Sigmoid colon (tissue), 7 donors: Measurements from ENCODE around the gene SPATA20. TPM values are rescaled to one million over a fixed set of nuclear protein-coding genes. Genes with fewer than 3 reads are reported as not detected.

Experiments used
- DNase-seq: peaks from one replicate; pipeline ENCODE4 v3.0.0-alpha.2; 2019
- H3K27ac ChIP-seq, 4 donors: fragments of 200-600 bp; sonication (generic); one replicate each; pipeline ENCODE4 v1.5.1; 2016 to 2019; ENCODE audit warnings: mild to moderate bottlenecking in 1 of 4
- H3K27me3 ChIP-seq, 3 donors: fragments of 200-600 bp; sonication (generic); one replicate each; pipeline ENCODE4 v1.5.1; 2019; ENCODE audit warnings: mild to moderate bottlenecking in 1 of 3
- H3K36me3 ChIP-seq, 4 donors: fragments of 200-600 bp; sonication (generic); one replicate each; pipeline ENCODE4 v1.5.1; 2016 to 2019
- H3K4me1 ChIP-seq, 4 donors: fragments of 200-600 bp; sonication (generic); one replicate each; pipeline ENCODE4 v1.5.1; 2017 to 2019
- H3K4me3 ChIP-seq, 4 donors: fragments of 200-600 bp; sonication (generic); one replicate each; pipeline ENCODE4 v1.5.1; 2017 to 2019; ENCODE audit warnings: mild to moderate bottlenecking in 2 of 4, moderate library complexity in 1 of 4
- H3K9me3 ChIP-seq, 4 donors: fragments of 200-600 bp in 3 of 4; sonication (generic) in 3 of 4; one replicate each; pipeline versions ENCODE4 v1.5.1 to v1.6.1; 2013 to 2019
- EP300 ChIP-seq, 4 donors: sonication (generic); formaldehyde crosslinking; IDR thresholded peaks; one replicate each; pipeline ENCODE4 v1.6.1; 2017; ENCODE audit warnings: antibody characterized with exemption in 4 of 4
- POLR2A ChIP-seq, 2 donors: fragments of 450-650 bp; IDR thresholded peaks; one replicate each; pipeline ENCODE4 v1.6.1; 2016; ENCODE audit warnings: antibody characterized with exemption in 2 of 2, mild to moderate bottlenecking in 2 of 2, moderate library complexity in 2 of 2
- POLR2AphosphoS5 ChIP-seq, 4 donors: sonication (generic); formaldehyde crosslinking; IDR thresholded peaks; one replicate each; pipeline ENCODE4 v1.6.1; 2017; ENCODE audit warnings: antibody characterized with exemption in 4 of 4
- WGBS, 2 donors: extraction: QIAGEN DNeasy Blood & Tissue Kit; methylation state at CpG; one replicate each; pipeline ENCODE4 v1.1.7; 2013; 5-methylcytosine and 5-hydroxymethylcytosine counted together
- intact Hi-C: fragments of 100-400 bp; cut with DNase I; formaldehyde crosslinking; loops from one replicate; pipeline ENCODE4 v1.15.1; 2023
- polyA plus RNA-seq, 3 donors: library from polyadenylated mRNA; stranded (reverse); fragments of 200-250 nt; gene quantifications; one replicate each; pipeline ENCODE4 v1.2.3, GENCODE V29; 2013
- total RNA-seq, 4 donors: library from RNA; depleted of rRNA; stranded (reverse); fragments of >200 nt; gene quantifications; one replicate each; pipeline ENCODE4 v1.1.0, GENCODE V29; 2016
- TF ChIP-seq, protein P1 (sequence below), 4 experiments: fragments of 450-650 bp in 3 of 4; fragments of 200-600 bp in 1 of 4; IDR thresholded peaks; one replicate each; pipeline ENCODE4 v1.5.1; 2016 to 2019; ENCODE audit warnings: antibody characterized with exemption in 4 of 4, mild to moderate bottlenecking in 3 of 4, moderate library complexity in 2 of 4
- donor health status: healthy with polysubstance abuse.
- donor health status: Bipolar disorder and iron deficiency.
- donor health status: healthy.

The SPATA20 gene
- total and polyA plus RNA-seq, 7 donors, result 24.0 to 81.7 (median 45.1) TPM

DNA sequence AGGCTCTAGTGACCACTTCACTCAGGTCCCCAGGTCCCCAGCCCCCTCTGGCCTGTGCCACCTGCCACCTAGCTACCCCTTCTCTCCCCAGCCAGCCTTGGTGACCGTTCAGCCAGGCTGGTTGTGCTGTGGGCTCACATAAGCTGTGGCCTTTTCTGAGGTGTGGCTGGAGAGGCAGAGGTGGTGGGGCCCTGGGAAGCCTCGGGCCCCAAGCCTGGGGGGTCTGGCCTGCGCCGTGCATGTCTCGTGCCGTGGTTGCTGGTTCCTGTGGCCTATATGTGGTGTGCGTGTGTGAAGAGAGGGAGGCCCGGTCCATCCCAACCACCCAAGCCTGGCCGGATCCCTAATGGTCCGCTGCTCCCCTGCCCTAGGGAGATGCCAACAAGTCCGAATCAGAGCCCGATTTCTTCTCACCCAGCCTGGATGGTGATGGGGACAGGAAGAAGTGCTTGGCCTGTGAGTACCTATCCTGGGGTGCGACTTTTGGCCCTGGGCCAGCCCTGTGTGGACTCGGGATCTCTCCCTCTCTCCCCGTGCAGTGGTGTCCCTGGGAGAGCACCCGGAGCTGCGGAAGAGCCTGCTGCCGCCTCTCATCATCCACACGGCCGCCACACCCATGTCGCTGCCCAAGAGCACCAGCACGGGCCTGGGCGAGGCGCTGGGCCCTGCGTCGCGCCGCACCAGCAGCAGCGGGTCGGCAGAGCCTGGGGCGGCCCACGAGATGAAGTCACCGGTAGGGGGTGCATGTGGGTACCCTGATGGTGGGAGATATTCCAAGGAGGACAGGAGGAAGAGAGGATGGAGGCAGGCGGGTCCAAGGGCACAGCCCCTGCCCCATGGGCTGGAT, 49.4 kb downstream of the SPATA20 start:
- 47 to 77% methylated on average over 34 of the region's 34 CpGs for WGBS, 2 donors
- no peaks in the 10 kb centered on the region for H3K27me3 ChIP-seq
- H3K9me3 ChIP-seq, result no peaks in the 10 kb centered on the region
- no peaks in the 10 kb centered on the region for H3K4me1 ChIP-seq
- intact Hi-C loops, result no loop called here
- H3K36me3 ChIP-seq, result no peaks in the 10 kb centered on the region
- DNase-seq, result no peak
- no peak overlapping the region for H3K27ac ChIP-seq
- no peak overlapping the region for H3K4me3 ChIP-seq
- TF ChIP-seq EP300 (IDR thresholded peaks at IDR 0.05) (no peak), POLR2AphosphoS5 (IDR thresholded peaks at IDR 0.05) (no peak), POLR2A (IDR thresholded peaks at IDR 0.05) (no peak)
- TF ChIP-seq, protein P1, sequence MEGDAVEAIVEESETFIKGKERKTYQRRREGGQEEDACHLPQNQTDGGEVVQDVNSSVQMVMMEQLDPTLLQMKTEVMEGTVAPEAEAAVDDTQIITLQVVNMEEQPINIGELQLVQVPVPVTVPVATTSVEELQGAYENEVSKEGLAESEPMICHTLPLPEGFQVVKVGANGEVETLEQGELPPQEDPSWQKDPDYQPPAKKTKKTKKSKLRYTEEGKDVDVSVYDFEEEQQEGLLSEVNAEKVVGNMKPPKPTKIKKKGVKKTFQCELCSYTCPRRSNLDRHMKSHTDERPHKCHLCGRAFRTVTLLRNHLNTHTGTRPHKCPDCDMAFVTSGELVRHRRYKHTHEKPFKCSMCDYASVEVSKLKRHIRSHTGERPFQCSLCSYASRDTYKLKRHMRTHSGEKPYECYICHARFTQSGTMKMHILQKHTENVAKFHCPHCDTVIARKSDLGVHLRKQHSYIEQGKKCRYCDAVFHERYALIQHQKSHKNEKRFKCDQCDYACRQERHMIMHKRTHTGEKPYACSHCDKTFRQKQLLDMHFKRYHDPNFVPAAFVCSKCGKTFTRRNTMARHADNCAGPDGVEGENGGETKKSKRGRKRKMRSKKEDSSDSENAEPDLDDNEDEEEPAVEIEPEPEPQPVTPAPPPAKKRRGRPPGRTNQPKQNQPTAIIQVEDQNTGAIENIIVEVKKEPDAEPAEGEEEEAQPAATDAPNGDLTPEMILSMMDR (IDR thresholded peaks at IDR 0.05), result no peak

DNA sequence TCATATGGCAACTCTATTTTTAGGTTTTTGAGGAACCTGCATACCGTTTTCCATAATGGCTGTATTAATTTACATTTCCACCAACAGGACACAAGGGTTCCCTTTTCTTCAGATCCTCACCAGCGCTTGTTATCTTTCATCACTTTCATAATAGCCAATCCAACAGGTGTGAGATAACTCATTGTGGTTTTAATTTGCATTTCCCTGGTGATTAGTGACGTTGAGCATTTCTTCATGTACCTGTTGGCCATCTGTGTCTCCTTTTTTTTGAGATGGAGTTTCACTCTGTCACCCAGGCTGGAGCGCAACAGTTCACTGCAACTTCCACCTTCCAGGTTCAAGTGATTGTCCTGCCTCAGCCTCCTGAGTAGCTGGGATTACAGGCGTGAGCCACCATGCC, 51.5 kb downstream of the SPATA20 start:
- Histone ChIP-seq H3K27me3 (no peaks in the 10 kb centered on the region), H3K36me3 (no peaks in the 10 kb centered on the region)
- WGBS, 2 donors, result 71 to 82% methylated on average over 5 of the region's 5 CpGs

GRCh38 chr17:50599606-50600005, 52.6 kb downstream of the SPATA20 start:
- WGBS, 2 donors, result 94% methylated on average over 15 of the region's 15 CpGs
- DNase-seq, result no peak
- no peak for TF ChIP-seq POLR2A (IDR thresholded peaks at IDR 0.05)
- TF ChIP-seq POLR2AphosphoS5 (IDR thresholded peaks at IDR 0.05), result no peak
- TF ChIP-seq, protein P1 (IDR thresholded peaks at IDR 0.05), result no peak
- intact Hi-C loops, result no loop called here
- Histone ChIP-seq H3K27me3 (no peaks in the 10 kb centered on the region), H3K36me3 (no peaks in the 10 kb centered on the region), H3K4me1 (peaks cover 0 to 8% (median 6%) of the 10 kb centered on the region in 4 donors), H3K4me3 (no peak overlapping the region), H3K27ac (no peak overlapping the region), H3K9me3 (no peaks in the 10 kb centered on the region)

More for the DNA sequence above, 51.5 kb downstream of the SPATA20 start:
- H3K27ac ChIP-seq, result no peak overlapping the region
- TF ChIP-seq EP300 (IDR thresholded peaks at IDR 0.05) (no peak), POLR2A (IDR thresholded peaks at IDR 0.05) (no peak), POLR2AphosphoS5 (IDR thresholded peaks at IDR 0.05) (no peak)
- TF ChIP-seq, protein P1 (IDR thresholded peaks at IDR 0.05), result no peak
- no peak for DNase-seq
- no peaks in the 10 kb centered on the region for H3K4me1 ChIP-seq
- H3K4me3 ChIP-seq, result no peak overlapping the region
- no peaks in the 10 kb centered on the region for H3K9me3 ChIP-seq
- intact Hi-C loops, result no loop called here

GRCh38 chr17:50601823-50602375, 54.9 kb downstream of the SPATA20 start:
- H3K4me1 ChIP-seq, result peaks cover 0 to 14% (median 12%) of the 10 kb centered on the region in 4 donors
- no peak for TF ChIP-seq EP300 (IDR thresholded peaks at IDR 0.05)
- TF ChIP-seq, protein P1 (IDR thresholded peaks at IDR 0.05), result no peak
- TF ChIP-seq POLR2AphosphoS5 (IDR thresholded peaks at IDR 0.05), result no peak
- no peak for TF ChIP-seq POLR2A (IDR thresholded peaks at IDR 0.05)
- H3K4me3 ChIP-seq, result no peak overlapping the region
- no peak overlapping the region for H3K27ac ChIP-seq
- H3K36me3 ChIP-seq, result no peaks in the 10 kb centered on the region
- intact Hi-C loops, result no loop called here
- no peak for DNase-seq
- H3K27me3 ChIP-seq, result peaks cover 0 to 4% (median 0%) of the 10 kb centered on the region in 3 donors
- WGBS, 2 donors, result 72 to 79% methylated on average over 13 of the region's 13 CpGs
- H3K9me3 ChIP-seq, result no peaks in the 10 kb centered on the region
